AG04450 (cell line): ENCODE measurements around the gene TMEM179B. TPM values are rescaled to one million over a fixed set of nuclear protein-coding genes. Genes with fewer than 3 reads are reported as not detected.

ENCODE experiments used
- CTCF ChIA-PET: fragments of 300-600, 350-600 bp; formaldehyde crosslinking; extraction: SDS; loops from one replicate; lab custom pipeline; 2022; ENCODE audit warnings: antibody characterized with exemption, inconsistent platforms; lab: Charles Lee
- POLR2A ChIA-PET: fragments of 350-600 bp; formaldehyde crosslinking; extraction: SDS; loops from one replicate; lab custom pipeline; 2021; ENCODE audit warnings: antibody characterized with exemption, inconsistent platforms; lab: Yijun Ruan, JAX
- DNase-seq: peaks from one replicate; pipeline ENCODE4 v3.0.0-alpha.2; 2011; ENCODE audit warnings: low read depth, low spot score
- H3K27ac ChIP-seq: one replicate; pipeline ENCODE4 v1.5.1; 2012; ENCODE audit warnings: low read depth, low read length, control low read depth
- H3K27me3 ChIP-seq: one replicate; pipeline ENCODE4 v1.6.0; 2012; ENCODE audit warnings: low read length; ENCODE audit not compliant: control insufficient read depth, insufficient read depth
- H3K4me3 ChIP-seq: 2 replicates; pipeline ENCODE4 v1.5.1; 2011; ENCODE audit warnings: mild to moderate bottlenecking, low read depth, low read length, control low read depth
- H3K9me3 ChIP-seq: 2 replicates; pipeline ENCODE4 v1.5.1; 2012; ENCODE audit warnings: low read length; ENCODE audit not compliant: control insufficient read depth, insufficient read depth
- CTCF ChIP-seq: IDR thresholded peaks from 2 replicates; pipeline ENCODE4 v1.5.1; 2011; ENCODE audit warnings: low read depth, low read length, control low read depth, inconsistent platforms
- polyA plus RNA-seq: library from polyadenylated mRNA; depleted of rRNA; stranded (reverse); fragments of >200 nt; gene quantifications from 2 replicates; pipeline ENCODE4 v1.2.3, GENCODE V29; 2011

Gene TMEM179B
- polyA plus RNA-seq, 1 experiment = 51.7 TPM

DNA sequence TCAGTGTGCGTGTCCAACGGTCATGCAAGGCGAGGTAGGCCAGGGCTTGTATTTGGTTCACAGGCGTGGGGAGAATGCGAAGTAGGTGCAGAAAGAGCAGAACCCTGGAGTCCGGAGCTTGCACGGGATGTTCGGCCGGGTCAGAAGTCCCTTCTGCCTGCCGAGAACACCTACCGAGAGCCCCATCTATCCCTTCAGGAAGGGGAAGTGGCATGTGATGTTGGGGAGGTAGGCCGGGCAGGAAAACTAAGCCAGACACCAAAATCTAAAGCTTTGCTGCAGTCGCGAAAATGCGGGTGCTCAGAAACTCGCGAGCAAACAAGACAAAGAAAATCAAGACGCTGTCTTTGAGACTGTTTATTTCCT is 16.4 kb upstream of the TMEM179B start:
- CTCF ChIA-PET = interaction anchor here (0.6 to 1.7 kb wide), 3 partner anchors 9 to 157 kb away, joined by 3 to 9 read pairs (median 3); partner anchors contain the start of gene POLR2G
- no peak for DNase-seq

DNA sequence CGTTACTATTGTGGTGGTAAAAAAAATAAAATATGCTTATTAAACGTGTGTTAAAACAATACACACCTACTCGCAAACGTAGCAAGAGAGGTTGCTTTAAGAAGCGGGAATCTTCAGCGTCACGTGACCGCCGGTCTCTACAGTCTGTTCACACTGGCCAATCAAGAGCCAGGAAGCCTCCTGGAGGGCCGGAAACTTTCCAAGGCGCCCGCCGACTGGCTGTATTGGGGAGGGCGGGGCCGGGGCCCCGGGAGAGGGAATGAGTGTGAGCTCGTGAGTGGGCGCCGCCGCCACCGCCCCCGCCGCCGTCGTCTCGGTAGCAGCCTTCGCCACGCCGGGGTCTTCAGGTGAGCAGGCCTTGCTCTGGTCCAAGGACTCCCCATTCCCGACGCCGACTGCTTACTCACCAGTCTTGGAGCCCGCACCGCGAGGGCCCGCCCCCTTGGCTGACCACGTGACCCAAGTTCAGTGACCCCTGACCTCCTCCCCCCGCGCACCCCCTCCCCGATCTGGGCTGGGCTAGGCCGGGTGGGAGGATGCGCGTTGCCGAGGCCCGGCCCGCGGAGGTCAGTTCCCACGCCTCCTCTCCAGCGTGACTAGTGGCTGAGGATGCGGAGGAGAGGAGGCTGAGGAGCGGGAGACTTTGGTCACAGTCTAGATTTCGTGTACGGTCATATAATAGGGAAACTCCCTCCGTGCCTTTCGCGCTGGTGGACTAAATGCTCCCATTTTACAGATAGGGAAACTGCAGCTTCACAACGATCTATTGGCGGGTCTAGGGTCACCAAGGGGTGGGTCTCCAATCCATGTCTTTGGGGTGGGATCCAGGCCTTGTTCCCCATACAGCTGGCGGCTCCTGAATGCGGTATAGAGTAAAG is 15.8 kb upstream of the TMEM179B start, which contains the start of gene TAF6L:
Gene TAF6L, plus strand, starts transcription at position 253 of the 878 bp plus-strand sequence. CDS start 4,388 bp downstream, outside the sequence.
- ChIA-PET CTCF (interaction anchor here (0.5 to 1.7 kb wide), 6 partner anchors 10 to 158 kb away, joined by 3 to 9 read pairs (median 4); partner anchors contain the start of genes POLR2G and TMEM179B), POLR2A (interaction anchor here (0.7 to 3.1 kb wide), 9 partner anchors 10 to 106 kb away, joined by 3 to 21 read pairs (median 6); partner anchors contain the start of genes C11orf98, CSKMT, HNRNPUL2 and POLR2G)
- Histone ChIP-seq H3K27me3 (no peaks in the 10 kb centered on the region), H3K9me3 (no peaks in the 10 kb centered on the region), H3K27ac (peak within 1 kb of the TSS; percentile 85), H3K4me3 (peak within 1 kb of the TSS; percentile 77)
- no peak for TF ChIP-seq CTCF
- DNase-seq = peak; percentile 89

More for the DNA sequence above, 16.4 kb upstream of the TMEM179B start:
- Histone ChIP-seq H3K27me3 (no peaks in the 10 kb centered on the region), H3K4me3 (peak overlapping the region; percentile 55), H3K9me3 (no peaks in the 10 kb centered on the region), H3K27ac (peak overlapping the region; percentile 75)
- no peak for TF ChIP-seq CTCF
- POLR2A ChIA-PET = interaction anchor here (0.6 to 3.1 kb wide), 9 partner anchors 9 to 105 kb away, joined by 3 to 21 read pairs (median 6); partner anchors contain the start of genes C11orf98, CSKMT, HNRNPUL2 and POLR2G

GRCh38 chr11:62774407-62774806 is 12.8 kb upstream of the TMEM179B start:
- Histone ChIP-seq H3K4me3 (no peak overlapping the region), H3K9me3 (no peaks in the 10 kb centered on the region), H3K27ac (no peak overlapping the region), H3K27me3 (no peaks in the 10 kb centered on the region)
- no peak for DNase-seq
- ChIA-PET POLR2A (interaction anchor here (0.6 to 1.0 kb wide), 2 partner anchors 81 to 109 kb away, joined by 3 to 6 read pairs; partner anchors contain the start of genes C11orf98 and CSKMT), CTCF (interaction anchor here (1.0 to 2.7 kb wide), 2 partner anchors 10 to 12 kb away, joined by 3 to 30 read pairs; no protein-coding TSS in a partner anchor)
- TF ChIP-seq CTCF = no peak

DNA sequence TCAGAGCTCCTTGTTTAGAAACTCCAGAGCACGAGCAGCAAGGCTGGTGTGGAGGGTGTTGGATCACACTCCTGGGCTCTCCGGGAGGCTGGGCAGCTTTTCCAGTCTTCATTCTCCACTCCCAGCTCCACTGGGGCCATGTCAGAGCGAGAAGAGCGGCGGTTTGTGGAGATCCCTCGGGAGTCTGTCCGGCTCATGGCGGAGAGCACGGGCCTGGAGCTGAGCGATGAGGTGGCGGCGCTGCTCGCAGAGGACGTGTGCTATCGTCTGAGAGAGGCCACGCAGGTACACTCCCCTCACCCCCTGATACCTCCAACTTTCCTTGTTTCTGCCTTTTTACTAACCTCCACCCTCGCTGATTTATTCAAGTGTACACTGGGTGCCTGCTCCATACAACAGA is 11.6 kb upstream of the TMEM179B start:
- no peaks in the 10 kb centered on the region for H3K9me3 ChIP-seq
- CTCF ChIA-PET = interaction anchor here (1.0 to 2.7 kb wide), 2 partner anchors 9 to 10 kb away, joined by 3 to 30 read pairs; no protein-coding TSS in a partner anchor
- POLR2A ChIA-PET = interaction anchor here (0.8 to 1.0 kb wide), 2 partner anchors 11 to 111 kb away, joined by 3 to 6 read pairs; partner anchors contain the start of genes C11orf98 and CSKMT
- DNase-seq = no peak
- H3K27me3 ChIP-seq = no peaks in the 10 kb centered on the region
- TF ChIP-seq CTCF = no peak
- H3K27ac ChIP-seq = no peak overlapping the region
- no peak overlapping the region for H3K4me3 ChIP-seq
